Activated B cell treated with CpG ODN at 0.5 μM for 24 hours (primary cell): ENCODE measurements around the gene STX18. TPM values are rescaled to one million over a fixed set of nuclear protein-coding genes. Genes with fewer than 3 reads are reported as not detected.
"Not testable (repeated sequence)": the region's sequence is repeated elsewhere in the genome, so short reads cannot be mapped to it uniquely, and the experiment has no call there.

Experiments used
- ATAC-seq: fragments of 200-7000 bp; cut with Tn5 transposase; one replicate; pipeline ENCODE4 v1.10.0; 2021; ENCODE audit warnings: low read depth, mild to moderate bottlenecking, moderate library complexity
- CTCF ChIA-PET: fragments of 350-600 bp; sonication (Branson Sonifier 250); formaldehyde crosslinking; loops from one replicate; lab custom pipeline; 2021; ENCODE audit warnings: antibody characterized with exemption; lab: Charles Lee
- POLR2A ChIA-PET: fragments of 350-600 bp; sonication (Branson Sonifier 250); formaldehyde crosslinking; loops from one replicate; lab custom pipeline; 2021; ENCODE audit warnings: antibody characterized with exemption; lab: Charles Lee
- DNase-seq: peaks from one replicate; pipeline ENCODE4 v3.0.0; 2022
- H3K27ac Mint-ChIP-seq: one replicate; pipeline ENCODE4 v1.8.0; 2020; ENCODE audit warnings: mixed read lengths
- H3K27me3 Mint-ChIP-seq: one replicate; pipeline ENCODE4 v1.8.0; 2021; ENCODE audit warnings: mixed read lengths
- H3K36me3 Mint-ChIP-seq: one replicate; pipeline ENCODE4 v1.8.0; 2021; ENCODE audit warnings: low read depth, mixed read lengths
- H3K4me1 Mint-ChIP-seq: one replicate; pipeline ENCODE4 v1.8.0; 2021; ENCODE audit warnings: mixed read lengths
- H3K4me3 Mint-ChIP-seq: one replicate; pipeline ENCODE4 v1.8.0; 2020; ENCODE audit warnings: mild to moderate bottlenecking, mixed read lengths
- H3K9me3 Mint-ChIP-seq: one replicate; pipeline ENCODE4 v1.8.0; 2020; ENCODE audit warnings: mixed read lengths
- CTCF ChIP-seq: fragments of 200-600 bp; IDR thresholded peaks from one replicate; pipeline ENCODE4 v1.8.0; 2022; ENCODE audit warnings: antibody characterized with exemption, mild to moderate bottlenecking
- intact Hi-C: fragments of 100-400 bp; cut with micrococcal nuclease; formaldehyde crosslinking; loops from one replicate; pipeline ENCODE4 v1.15.1; 2024
- total RNA-seq: library from RNA; stranded (reverse); gene quantifications from 2 replicates; pipeline ENCODE4 v1.2.3, GENCODE V29; 2022

Gene STX18
- total RNA-seq, 1 donor from 2014 or later, result 27.1 TPM

GRCh38 chr4:4509521-4509920 lies 32.3 kb downstream of the STX18 start:
- POLR2A ChIA-PET, result no interaction called here
- CTCF ChIA-PET, result no interaction called here
- Mint-ChIP-seq H3K36me3 (peaks cover 35% of the 10 kb centered on the region), H3K27ac (no peak overlapping the region), H3K9me3 (no peaks in the 10 kb centered on the region), H3K4me3 (no peak overlapping the region), H3K4me1 (peaks cover 9% of the 10 kb centered on the region), H3K27me3 (no peaks in the 10 kb centered on the region)
- no peak for ATAC-seq
- intact Hi-C loops, result no loop called here
- TF ChIP-seq CTCF, result no peak
- DNase-seq, result no peak

DNA sequence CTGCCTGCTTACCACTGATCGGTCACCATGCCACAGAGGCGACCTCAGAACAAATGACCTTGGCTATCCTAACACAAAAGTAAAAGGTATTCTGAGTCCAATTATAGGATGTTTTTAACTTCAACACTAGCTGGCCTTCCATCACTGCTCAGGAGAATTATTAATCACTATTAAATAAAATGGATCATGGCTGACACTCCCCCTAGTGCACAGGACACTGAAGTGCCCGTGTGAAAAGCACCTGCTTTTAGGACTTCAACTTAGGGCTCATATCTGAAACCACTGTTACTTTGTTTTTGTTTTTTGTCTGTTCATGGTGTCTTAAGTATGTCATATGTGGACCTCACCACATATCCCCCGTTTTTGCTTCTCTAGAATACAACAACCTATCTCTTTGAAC lies 33.9 kb downstream of the STX18 start:
- no peak for TF ChIP-seq CTCF
- H3K27me3 Mint-ChIP-seq, result no peaks in the 10 kb centered on the region
- CTCF ChIA-PET, result interaction anchor here (1.0 to 1.5 kb wide), 3 partner anchors 9 to 33 kb away, joined by 3 to 4 read pairs (median 3); partner anchors contain the start of gene STX18
- peaks cover 11% of the 10 kb centered on the region for H3K4me1 Mint-ChIP-seq
- no peak overlapping the region for H3K4me3 Mint-ChIP-seq
- DNase-seq (no peak), ATAC-seq (peak; percentile 28)
- H3K27ac Mint-ChIP-seq, result no peak overlapping the region
- intact Hi-C loops, result loop anchor here (1.0 kb wide), 1 partner anchor 20 kb away; no protein-coding TSS in a partner anchor
- no peaks in the 10 kb centered on the region for H3K9me3 Mint-ChIP-seq
- POLR2A ChIA-PET, result interaction anchor here (0.7 kb wide), 1 partner anchor 10 kb away, joined by 3 read pairs; no protein-coding TSS in a partner anchor
- H3K36me3 Mint-ChIP-seq, result peaks cover 33% of the 10 kb centered on the region

- Mint-ChIP-seq H3K9me3 (no peaks in the 10 kb centered on the region), H3K27me3 (no peaks in the 10 kb centered on the region), H3K4me1 (peaks cover 17% of the 10 kb centered on the region), H3K36me3 (peaks cover 33% of the 10 kb centered on the region), H3K27ac (no peak overlapping the region), H3K4me3 (no peak overlapping the region)
- TF ChIP-seq CTCF, result no peak
- ATAC-seq, result no peak
- intact Hi-C loops, result no loop called here
- no peak for DNase-seq
- ChIA-PET POLR2A (interaction anchor here (0.7 kb wide), 1 partner anchor 10 kb away, joined by 3 read pairs; no protein-coding TSS in a partner anchor), CTCF (interaction anchor here (1.0 to 1.5 kb wide), 3 partner anchors 10 to 34 kb away, joined by 3 to 4 read pairs (median 3); partner anchors contain the start of gene STX18)
Observed at GRCh38 chr4:4507403-4507802, 34.4 kb downstream of the STX18 start.

DNA sequence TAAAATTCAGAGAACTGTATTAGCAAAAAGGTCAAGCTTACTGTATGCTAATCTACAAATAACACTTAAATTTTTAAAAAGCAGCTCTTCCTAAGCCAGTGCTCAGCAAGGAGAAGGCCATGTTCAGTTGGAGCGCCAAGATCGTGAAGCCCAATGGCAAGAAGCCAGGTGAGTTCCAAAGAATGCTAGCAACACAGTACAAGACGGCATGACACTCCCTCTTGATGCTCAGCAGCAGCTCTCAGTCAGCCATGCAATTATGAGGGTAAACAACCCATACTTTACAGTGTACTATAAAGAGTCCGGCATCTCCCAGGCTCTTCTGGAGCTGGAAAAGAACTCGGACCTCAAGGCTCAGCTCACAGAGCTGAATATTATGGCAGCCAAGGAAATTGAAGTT lies 34.9 kb downstream of the STX18 start:
- TF ChIP-seq CTCF, result no peak
- ATAC-seq (no peak), DNase-seq (no peak)
- intact Hi-C loops, result no loop called here
- ChIA-PET CTCF (interaction anchor here (1.0 to 1.5 kb wide), 3 partner anchors 10 to 34 kb away, joined by 3 to 4 read pairs (median 3); partner anchors contain the start of gene STX18), POLR2A (no interaction called here)
- Mint-ChIP-seq H3K9me3 (no peaks in the 10 kb centered on the region), H3K4me1 (peaks cover 17% of the 10 kb centered on the region), H3K36me3 (peaks cover 33% of the 10 kb centered on the region), H3K27ac (no peak overlapping the region), H3K4me3 (no peak overlapping the region), H3K27me3 (no peaks in the 10 kb centered on the region)

- CTCF ChIA-PET, H3K4me3 Mint-ChIP-seq, DNase-seq, H3K9me3 Mint-ChIP-seq, intact Hi-C loops, H3K27me3 Mint-ChIP-seq, H3K27ac Mint-ChIP-seq, ATAC-seq, POLR2A ChIA-PET: not testable (repeated sequence)
- H3K4me1 Mint-ChIP-seq, result peaks cover 17% of the 10 kb centered on the region
- peaks cover 29% of the 10 kb centered on the region for H3K36me3 Mint-ChIP-seq
Observed at GRCh38 chr4:4505211-4505610, 36.6 kb downstream of the STX18 start.
